Neural progenitor cell (in vitro differentiated cells): ENCODE data around the gene TLK1. TPM values are rescaled to one million over a fixed set of nuclear protein-coding genes. Genes with fewer than 3 reads are reported as not detected.
A peak's percentile ranks its signal among the peaks of the same experiment; 100 is the strongest.
"Not testable (repeated sequence)": the region's sequence is repeated elsewhere in the genome, so short reads cannot be mapped to it uniquely, and the experiment has no call there.

Experiments used
- DNase-seq: peaks from one replicate; pipeline ENCODE4 v3.0.0-alpha.2; 2016; ENCODE audit warnings: low spot score
- H2AFZ ChIP-seq: fragments of 200-600 bp; sonication (generic); replicated peaks from 2 replicates; pipeline ENCODE4 v1.6.1; 2016; ENCODE audit warnings: antibody characterized with exemption
- H3F3A ChIP-seq: fragments of 200-600 bp; sonication (generic); 2 replicates; pipeline ENCODE4 v1.6.1; 2016; ENCODE audit warnings: antibody characterized with exemption, low read depth
- H3K27ac ChIP-seq: fragments of 200-600 bp; sonication (generic); 2 replicates; pipeline ENCODE4 v1.5.1; 2016; ENCODE audit warnings: mild to moderate bottlenecking
- H3K27me3 ChIP-seq: fragments of 200-600 bp; sonication (generic); 2 replicates; pipeline ENCODE4 v1.6.1; 2016; ENCODE audit warnings: mild to moderate bottlenecking, moderate library complexity
- H3K36me3 ChIP-seq: fragments of 200-600 bp; sonication (generic); 2 replicates; pipeline ENCODE4 v1.5.1; 2016
- H3K4me1 ChIP-seq: fragments of 200-600 bp; sonication (generic); 2 replicates; pipeline ENCODE4 v1.6.1; 2016; ENCODE audit warnings: mixed run types
- H3K4me2 ChIP-seq: fragments of 200-600 bp; sonication (generic); 2 replicates; pipeline ENCODE4 v1.6.1; 2016
- H3K4me3 ChIP-seq: fragments of 200-600 bp; sonication (generic); 2 replicates; pipeline ENCODE4 v1.5.1; 2016
- H3K79me2 ChIP-seq: fragments of 200-600 bp; sonication (generic); 2 replicates; pipeline ENCODE4 v1.6.1; 2016; ENCODE audit warnings: low read depth
- H3K9ac ChIP-seq: fragments of 200-600 bp; sonication (generic); 2 replicates; pipeline ENCODE4 v1.6.1; 2016
- H3K9me3 ChIP-seq: fragments of 200-600 bp; sonication (generic); 2 replicates; pipeline ENCODE4 v1.5.1; 2016; ENCODE audit warnings: low read depth
- H4K20me1 ChIP-seq: fragments of 200-600 bp; sonication (generic); 2 replicates; pipeline ENCODE4 v1.6.1; 2016; ENCODE audit warnings: low read depth
- H3K27ac Mint-ChIP-seq: 3 replicates; pipeline ENCODE4 v1.8.0; 2021; ENCODE audit warnings: mixed read lengths
- H3K27me3 Mint-ChIP-seq: 2 replicates; pipeline ENCODE4 v1.8.0; 2022; ENCODE audit warnings: low read depth, mild to moderate bottlenecking, inconsistent platforms, moderate library complexity, mixed read lengths; ENCODE audit not compliant: insufficient read depth
- H3K36me3 Mint-ChIP-seq: 3 replicates; pipeline ENCODE4 v1.8.0; 2021; ENCODE audit warnings: mixed read lengths
- H3K4me1 Mint-ChIP-seq: 3 replicates; pipeline ENCODE4 v1.8.0; 2021; ENCODE audit warnings: mixed read lengths
- H3K4me3 Mint-ChIP-seq: 3 replicates; pipeline ENCODE4 v1.8.0; 2021; ENCODE audit warnings: mild to moderate bottlenecking, moderate library complexity, mixed read lengths
- H3K9me3 Mint-ChIP-seq: 3 replicates; pipeline ENCODE4 v1.8.0; 2020; ENCODE audit warnings: mixed read lengths
- CTCF ChIP-seq: fragments of 200-600 bp; sonication (generic); IDR thresholded peaks from 2 replicates; pipeline ENCODE4 v1.5.1; 2017; ENCODE audit warnings: antibody characterized with exemption, mild to moderate bottlenecking
- EZH2 ChIP-seq: fragments of 200-600 bp; sonication (generic); IDR thresholded peaks from 2 replicates; pipeline ENCODE4 v1.6.1; 2017; ENCODE audit warnings: antibody characterized with exemption, mild to moderate bottlenecking, moderate library complexity
- EZH2phosphoT487 ChIP-seq: fragments of 200-600 bp; sonication (generic); IDR thresholded peaks from 2 replicates; pipeline ENCODE4 v1.6.1; 2017; ENCODE audit warnings: antibody characterized with exemption
- total RNA-seq: library from RNA; depleted of rRNA; stranded (reverse); fragments of >200 nt; gene quantifications from 2 replicates; pipeline ENCODE4 v1.2.3, GENCODE V29; 2015; ENCODE audit warnings: low replicate concordance

TLK1 gene
- total RNA-seq, 1 donor from 2014 or later: 31.1 TPM

GRCh38 chr2:171163261-171163660 is 2.6 kb upstream of the TLK1 start:
- no peak overlapping the region for H2AFZ ChIP-seq
- Mint-ChIP-seq H3K9me3 (peaks cover 2% of the 10 kb centered on the region), H3K36me3 (no peaks in the 10 kb centered on the region), H3K4me1 (peaks cover 15% of the 10 kb centered on the region), H3K27ac (no peak overlapping the region), H3K4me3 (no peak overlapping the region), H3K27me3 (peaks cover 2% of the 10 kb centered on the region)
- H3K36me3 ChIP-seq: no peaks in the 10 kb centered on the region
- H3K9me3 ChIP-seq: no peaks in the 10 kb centered on the region
- no peak overlapping the region for H3K9ac ChIP-seq
- H3K27me3 ChIP-seq: no peaks in the 10 kb centered on the region
- H3K4me1 ChIP-seq: peaks cover 6% of the 10 kb centered on the region
- H3K27ac ChIP-seq: no peak overlapping the region
- H3F3A ChIP-seq: peaks cover 23% of the 10 kb centered on the region
- H3K4me3 ChIP-seq: no peak overlapping the region
- TF ChIP-seq EZH2phosphoT487 (no peak), EZH2 (no peak), CTCF (no peak)
- peaks cover 5% of the 10 kb centered on the region for H4K20me1 ChIP-seq
- no peak overlapping the region for H3K4me2 ChIP-seq
- DNase-seq: no peak
- H3K79me2 ChIP-seq: peaks cover 43% of the 10 kb centered on the region

GRCh38 chr2:171162522-171163197 is 2.0 kb upstream of the TLK1 start:
- not testable (repeated sequence) for H3K27me3 ChIP-seq, H3K27me3 Mint-ChIP-seq, DNase-seq, H3K36me3 ChIP-seq, H3K4me3 ChIP-seq, H3K4me2 ChIP-seq, H2AFZ ChIP-seq, H3K27ac ChIP-seq, H3K9ac ChIP-seq, H3K36me3 Mint-ChIP-seq, H3K9me3 ChIP-seq, H3K9me3 Mint-ChIP-seq, H3K27ac Mint-ChIP-seq
- H4K20me1 ChIP-seq: peaks cover 11% of the 10 kb centered on the region
- peaks cover 12% of the 10 kb centered on the region for H3K4me1 ChIP-seq
- H3K4me1 Mint-ChIP-seq: peaks cover 21% of the 10 kb centered on the region
- peaks cover 49% of the 10 kb centered on the region for H3K79me2 ChIP-seq
- H3F3A ChIP-seq: peaks cover 23% of the 10 kb centered on the region
- H3K4me3 Mint-ChIP-seq: peak overlapping the region; percentile 91

- Mint-ChIP-seq H3K27ac (peak overlapping the region; percentile 89), H3K27me3 (peaks cover 2% of the 10 kb centered on the region), H3K4me3 (peak overlapping the region; percentile 91), H3K4me1 (peaks cover 30% of the 10 kb centered on the region), H3K9me3 (peaks cover 2% of the 10 kb centered on the region), H3K36me3 (no peaks in the 10 kb centered on the region)
- H3K36me3 ChIP-seq: no peaks in the 10 kb centered on the region
- no peaks in the 10 kb centered on the region for H3K27me3 ChIP-seq
- H3K79me2 ChIP-seq: peaks cover 64% of the 10 kb centered on the region
- H3K27ac ChIP-seq: peak overlapping the region; percentile 97
- H3F3A ChIP-seq: peaks cover 23% of the 10 kb centered on the region
- H2AFZ ChIP-seq: peak overlapping the region; percentile 97
- peak overlapping the region; percentile 93 for H3K4me2 ChIP-seq
- peaks cover 22% of the 10 kb centered on the region for H3K4me1 ChIP-seq
- DNase-seq: peak; percentile 91
- H3K9ac ChIP-seq: peak overlapping the region; percentile 56
- H3K9me3 ChIP-seq: no peaks in the 10 kb centered on the region
- peak overlapping the region; percentile 76 for H3K4me3 ChIP-seq
- no peak for TF ChIP-seq EZH2phosphoT487
- no peak for TF ChIP-seq CTCF
- no peak for TF ChIP-seq EZH2
- H4K20me1 ChIP-seq: peaks cover 25% of the 10 kb centered on the region
Measured at GRCh38 chr2:171160956-171161740, 455 bp upstream of the TLK1 start.
